Panc1 (cell line): ENCODE data around the gene KLHDC7A.

Experiments
- CTCF ChIP-seq: fragments of 450-650 bp; IDR thresholded peaks from 2 replicates; pipeline ENCODE4 v1.5.1; 2017; ENCODE audit warnings: mild to moderate bottlenecking
- POLR2AphosphoS5 ChIP-seq: IDR thresholded peaks from 2 replicates; pipeline ENCODE4 v1.6.1; 2012; ENCODE audit warnings: mild to moderate bottlenecking, low read depth, low read length, moderate library complexity
- REST ChIP-seq, 2 experiments: IDR thresholded peaks; 2 replicates each; pipeline ENCODE4 v1.6.1; 2011 to 2012; ENCODE audit warnings: low read depth in 2 of 2, control low read depth in 1 of 2, low read length in 1 of 2, mild to moderate bottlenecking in 1 of 2, moderate library complexity in 1 of 2; ENCODE audit not compliant: insufficient read depth in 1 of 2
- SIN3A ChIP-seq: IDR thresholded peaks from 2 replicates; pipeline ENCODE4 v1.6.1; 2012; ENCODE audit warnings: low read depth, mild to moderate bottlenecking, low read length, moderate library complexity, borderline replicate concordance; ENCODE audit not compliant: insufficient read depth
- TCF7L2 ChIP-seq: IDR thresholded peaks from 2 replicates; pipeline ENCODE4 v1.6.1; 2011; ENCODE audit warnings: mild to moderate bottlenecking, low read depth, low read length, inconsistent platforms

DNA sequence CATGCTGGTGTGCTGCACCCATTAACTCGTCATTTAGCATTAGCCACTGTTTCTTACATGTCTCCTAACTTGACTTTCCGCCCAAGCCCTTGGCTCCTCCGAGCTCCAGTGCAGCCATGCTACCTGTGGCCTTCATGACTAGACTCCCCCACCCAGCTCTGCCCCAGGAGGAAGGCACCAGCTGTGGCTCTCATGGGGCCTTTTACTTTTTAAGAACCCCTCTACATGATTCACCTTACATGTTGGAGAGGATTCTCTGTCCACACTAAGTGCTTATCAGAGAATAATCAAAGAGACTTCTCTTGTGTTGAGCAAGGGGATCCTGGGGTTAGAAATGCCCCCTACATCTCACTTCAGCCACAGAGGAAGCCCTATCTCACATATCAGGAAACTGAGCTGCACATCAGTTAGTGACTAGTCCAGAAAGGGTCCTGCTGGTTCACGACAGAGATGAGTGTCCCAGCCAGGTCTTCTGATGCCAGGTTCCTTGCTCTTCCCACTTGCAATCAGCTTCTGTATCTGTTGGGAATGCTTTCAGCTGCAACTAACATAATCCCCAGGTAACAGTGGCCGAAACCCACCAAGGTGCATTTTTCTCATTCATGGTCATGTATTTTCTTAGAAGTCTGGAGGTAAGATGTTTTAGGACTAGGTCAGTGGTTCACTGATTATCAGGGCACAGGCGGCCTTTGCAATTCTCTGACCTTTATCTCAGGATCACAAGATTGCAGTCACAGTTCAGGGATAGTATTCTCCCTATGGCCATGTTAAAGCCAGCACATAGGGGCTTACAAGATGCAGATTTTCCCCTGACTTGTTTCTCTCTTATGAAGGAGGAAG lies 45.9 kb downstream of the KLHDC7A start:
- TF ChIP-seq POLR2AphosphoS5 (no peak), CTCF (no peak), TCF7L2 (no peak), REST (IDR thresholded peaks at IDR 0.05; ENCODE audit: insufficient read depth in 1 of 2, low read depth in 2 of 2, low read length in 1 of 2) (no peak), SIN3A (no peak)
